Activated CD4-positive, alpha-beta T cell treated with anti-CD3 and anti-CD28 coated beads for 48 hours (primary cell): Measurements from ENCODE around the gene MASTL.

Experiments
- DNase-seq: peaks from one replicate; pipeline ENCODE4 v3.0.0-alpha.2; 2020

MASTL gene

GRCh38 chr10:27225642-27226257 lies 70.6 kb downstream of the MASTL start:
- DNase-seq, result no peak

DNA sequence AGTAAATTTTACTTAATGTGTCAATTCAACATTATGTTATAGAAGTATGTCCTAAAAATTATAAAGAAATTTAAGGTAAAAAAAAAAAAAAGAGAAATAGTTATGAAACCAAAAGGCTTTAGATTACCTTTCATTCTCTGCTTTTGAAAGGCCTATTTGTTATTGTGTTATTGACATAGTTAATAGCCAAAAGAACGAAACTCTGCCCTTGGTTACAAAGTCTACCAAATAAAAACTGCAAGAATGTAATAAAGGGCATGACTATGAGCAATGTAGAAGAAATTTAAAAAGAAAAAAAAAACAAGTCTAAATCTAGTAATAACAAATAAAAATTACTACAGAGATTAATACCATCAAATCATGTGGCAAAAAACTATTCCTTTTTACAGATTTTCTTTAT lies 74.9 kb downstream of the MASTL start:
- DNase-seq, result no peak

- no peak for DNase-seq
Observed at GRCh38 chr10:27235706-27236105, 80.6 kb downstream of the MASTL start.
